Type B pancreatic cell (in vitro differentiated cells): Measurements from ENCODE around the gene ARHGAP42. TPM values are rescaled to one million over a fixed set of nuclear protein-coding genes. Genes with fewer than 3 reads are reported as not detected.
"Not testable (repeated sequence)": the region's sequence is repeated elsewhere in the genome, so short reads cannot be mapped to it uniquely, and the experiment has no call there.

Source experiments
- DNase-seq: peaks from one replicate; pipeline ENCODE4 v3.0.0; 2021; ENCODE audit warnings: mixed read lengths; ENCODE audit not compliant: unreplicated experiment; ENCODE audit errors: extremely low spot score
- H3K27ac Mint-ChIP-seq: 2 replicates; pipeline ENCODE4 v1.8.0; 2021; ENCODE audit warnings: mild to moderate bottlenecking, mixed read lengths
- H3K27me3 Mint-ChIP-seq: 2 replicates; pipeline ENCODE4 v1.8.0; 2021; ENCODE audit warnings: mixed read lengths
- H3K36me3 Mint-ChIP-seq: 2 replicates; pipeline ENCODE4 v1.8.0; 2021; ENCODE audit warnings: mixed read lengths
- H3K4me1 Mint-ChIP-seq: one replicate; pipeline ENCODE4 v1.8.0; 2021; ENCODE audit warnings: mixed read lengths; ENCODE audit not compliant: unreplicated experiment
- H3K4me3 Mint-ChIP-seq: 2 replicates; pipeline ENCODE4 v1.8.0; 2021; ENCODE audit warnings: mild to moderate bottlenecking, mixed read lengths
- H3K9me3 Mint-ChIP-seq: 2 replicates; pipeline ENCODE4 v1.8.0; 2021; ENCODE audit warnings: mixed read lengths
- CTCF ChIP-seq: fragments of 200-600 bp; sonication (generic); conservative IDR thresholded peaks from 2 replicates; pipeline ENCODE4 v1.5.0; 2021; ENCODE audit warnings: antibody characterized with exemption, mild to moderate bottlenecking
- total RNA-seq: library from RNA; stranded (reverse); gene quantifications from 2 replicates; pipeline ENCODE4 v1.2.1, GENCODE V29; 2021; ENCODE audit warnings: low replicate concordance

The ARHGAP42 gene
- total RNA-seq, 1 donor from 2014 or later = 22.6 TPM

GRCh38 chr11:100640646-100641045 is 46.4 kb upstream of the ARHGAP42 start:
- peaks cover 16% of the 10 kb centered on the region for H3K4me1 Mint-ChIP-seq
- TF ChIP-seq CTCF = no peak

GRCh38 chr11:100641456-100641855 is 45.6 kb upstream of the ARHGAP42 start:
- DNase-seq = no peak
- H3K27ac Mint-ChIP-seq = no peak overlapping the region
- H3K4me3 Mint-ChIP-seq = no peak overlapping the region
- peaks cover 6% of the 10 kb centered on the region for H3K36me3 Mint-ChIP-seq
- H3K9me3 Mint-ChIP-seq = no peaks in the 10 kb centered on the region
- no peaks in the 10 kb centered on the region for H3K27me3 Mint-ChIP-seq
- peaks cover 16% of the 10 kb centered on the region for H3K4me1 Mint-ChIP-seq
- TF ChIP-seq CTCF = no peak

More at GRCh38 chr11:100640646-100641045, 46.4 kb upstream of the ARHGAP42 start:
- Mint-ChIP-seq H3K9me3 (peaks cover 4% of the 10 kb centered on the region), H3K36me3 (peaks cover 6% of the 10 kb centered on the region), H3K27ac (no peak overlapping the region), H3K27me3 (no peaks in the 10 kb centered on the region), H3K4me3 (no peak overlapping the region)
- DNase-seq = no peak

- Mint-ChIP-seq H3K27me3 (no peaks in the 10 kb centered on the region), H3K9me3 (no peaks in the 10 kb centered on the region), H3K4me3 (no peak overlapping the region), H3K36me3 (no peaks in the 10 kb centered on the region), H3K4me1 (no peaks in the 10 kb centered on the region), H3K27ac (no peak overlapping the region)
- no peak for TF ChIP-seq CTCF
- DNase-seq = no peak
Measured at GRCh38 chr11:100646545-100646944, 40.5 kb upstream of the ARHGAP42 start.

GRCh38 chr11:100647861-100648260 is 39.2 kb upstream of the ARHGAP42 start:
- Mint-ChIP-seq H3K27me3 (no peaks in the 10 kb centered on the region), H3K4me3 (no peak overlapping the region), H3K9me3 (no peaks in the 10 kb centered on the region), H3K4me1 (no peaks in the 10 kb centered on the region), H3K27ac (no peak overlapping the region), H3K36me3 (no peaks in the 10 kb centered on the region)
- no peak for DNase-seq
- no peak for TF ChIP-seq CTCF

- no peaks in the 10 kb centered on the region for H3K4me1 Mint-ChIP-seq
- no peak overlapping the region for H3K4me3 Mint-ChIP-seq
- no peak overlapping the region for H3K27ac Mint-ChIP-seq
- DNase-seq = no peak
- no peaks in the 10 kb centered on the region for H3K36me3 Mint-ChIP-seq
- no peak for TF ChIP-seq CTCF
- H3K27me3 Mint-ChIP-seq = no peaks in the 10 kb centered on the region
- H3K9me3 Mint-ChIP-seq = peaks cover 4% of the 10 kb centered on the region
Measured at GRCh38 chr11:100663583-100663982, 23.5 kb upstream of the ARHGAP42 start.

- peaks cover 4% of the 10 kb centered on the region for H3K9me3 Mint-ChIP-seq
- no peaks in the 10 kb centered on the region for H3K36me3 Mint-ChIP-seq
- H3K27me3 Mint-ChIP-seq = no peaks in the 10 kb centered on the region
- H3K4me3 Mint-ChIP-seq = no peak overlapping the region
- H3K27ac Mint-ChIP-seq = no peak overlapping the region
- no peak for TF ChIP-seq CTCF
- no peaks in the 10 kb centered on the region for H3K4me1 Mint-ChIP-seq
- no peak for DNase-seq
Measured at GRCh38 chr11:100663996-100664395, 23.1 kb upstream of the ARHGAP42 start.

GRCh38 chr11:100666816-100667215 is 20.3 kb upstream of the ARHGAP42 start:
- not testable (repeated sequence) for H3K27me3 Mint-ChIP-seq, H3K4me1 Mint-ChIP-seq, H3K36me3 Mint-ChIP-seq, DNase-seq, H3K9me3 Mint-ChIP-seq, H3K4me3 Mint-ChIP-seq, H3K27ac Mint-ChIP-seq
